Smooth muscle cell (in vitro differentiated cells): ENCODE measurements around the gene RANBP17. TPM values are rescaled to one million over a fixed set of nuclear protein-coding genes. Genes with fewer than 3 reads are reported as not detected.
"Not testable (repeated sequence)": the region's sequence is repeated elsewhere in the genome, so short reads cannot be mapped to it uniquely, and the experiment has no call there.

Source experiments
- DNase-seq: peaks from one replicate; lab custom pipeline; 2025; ENCODE audit not compliant: unreplicated experiment; lab: John Stamatoyannopoulos, UW
- H2AFZ ChIP-seq: fragments of 200-600 bp; sonication (generic); 2 replicates; pipeline ENCODE4 v1.6.0; 2016; ENCODE audit warnings: antibody characterized with exemption, low read depth, mild to moderate bottlenecking
- H3F3A ChIP-seq: fragments of 200-600 bp; sonication (generic); 2 replicates; pipeline ENCODE4 v1.6.0; 2017; ENCODE audit warnings: antibody characterized with exemption, low read depth
- H3K27ac ChIP-seq: fragments of 200-600 bp; sonication (generic); 2 replicates; pipeline ENCODE4 v1.5.1; 2016; ENCODE audit warnings: low read depth, mild to moderate bottlenecking
- H3K27me3 ChIP-seq: fragments of 200-600 bp; sonication (generic); 2 replicates; pipeline ENCODE4 v1.6.1; 2016; ENCODE audit warnings: low read depth, mild to moderate bottlenecking
- H3K36me3 ChIP-seq: fragments of 200-600 bp; sonication (generic); 2 replicates; pipeline ENCODE4 v1.5.1; 2016; ENCODE audit warnings: low read depth
- H3K4me1 ChIP-seq: fragments of 200-600 bp; sonication (generic); 2 replicates; pipeline ENCODE4 v1.5.1; 2016; ENCODE audit warnings: low read depth
- H3K4me2 ChIP-seq: fragments of 200-600 bp; sonication (generic); 2 replicates; pipeline ENCODE4 v1.6.0; 2016; ENCODE audit warnings: mild to moderate bottlenecking
- H3K4me3 ChIP-seq: fragments of 200-600 bp; sonication (generic); 2 replicates; pipeline ENCODE4 v1.5.1; 2016; ENCODE audit warnings: mild to moderate bottlenecking
- H3K79me2 ChIP-seq: fragments of 200-600 bp; sonication (generic); 2 replicates; pipeline ENCODE4 v1.6.0; 2016; ENCODE audit warnings: low read depth, mild to moderate bottlenecking
- H3K9ac ChIP-seq: fragments of 200-600 bp; sonication (generic); 2 replicates; pipeline ENCODE4 v1.6.0; 2016; ENCODE audit warnings: low read depth
- H3K9me3 ChIP-seq: fragments of 200-600 bp; sonication (generic); replicated peaks from 2 replicates; pipeline ENCODE4 v1.5.1; 2016; ENCODE audit warnings: low read depth
- H4K20me1 ChIP-seq: fragments of 200-600 bp; sonication (generic); 2 replicates; pipeline ENCODE4 v1.6.0; 2016; ENCODE audit warnings: low read depth
- whole genome bisulfite sequencing: methylation state at CpG from one replicate; pipeline ENCODE4 v1.1.7; 2016; ENCODE audit warnings: low lambda C conversion rate; 5-methylcytosine and 5-hydroxymethylcytosine counted together
- polyA plus RNA-seq: library from polyadenylated mRNA; unstranded; fragments of >200 nt; fragmentation: Nextera tagmentation; extraction: Ambion mirVana; gene quantifications from 2 replicates; pipeline ENCODE4 v1.2.1, GENCODE V29; 2016
- total RNA-seq: library from RNA; depleted of rRNA; stranded (reverse); fragments of >200 nt; gene quantifications from 2 replicates; pipeline ENCODE4 v1.2.3, GENCODE V29; 2014
- TF ChIP-seq, protein P1 (sequence below): fragments of 200-600 bp; sonication (generic); IDR thresholded peaks from 2 replicates; pipeline ENCODE4 v1.5.1; 2017; ENCODE audit warnings: borderline replicate concordance, mild to moderate bottlenecking, antibody characterized with exemption; ENCODE audit not compliant: insufficient read depth, poor library complexity, severe bottlenecking

Gene RANBP17
- total and polyA plus RNA-seq, 2 experiments from 2014 or later: 13.0 to 42.6 TPM

DNA sequence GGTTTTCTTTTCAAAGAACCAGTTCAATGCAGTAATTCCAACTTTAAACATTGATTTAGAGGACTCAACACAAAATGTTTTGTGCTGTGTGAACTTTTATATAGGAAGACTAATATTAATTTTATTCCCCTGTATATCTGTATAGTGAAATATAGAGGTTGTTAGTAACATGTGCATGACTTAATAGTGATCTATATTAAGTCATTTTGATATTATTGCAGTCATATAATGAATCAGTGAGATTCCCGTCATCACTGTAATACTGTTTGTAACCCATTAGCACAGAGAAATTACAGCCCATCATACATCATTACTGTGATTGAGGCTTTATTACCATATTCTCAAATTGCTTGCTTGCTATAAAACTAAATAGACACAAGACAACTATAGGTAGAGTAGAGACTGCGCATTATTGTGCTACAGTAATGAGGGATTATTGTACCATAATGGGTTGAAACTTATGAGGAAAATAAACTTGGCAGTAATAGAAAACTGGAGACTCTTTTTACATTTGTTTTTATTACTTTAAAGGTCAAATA lies 170.7 kb downstream of the RANBP17 start:
- Histone ChIP-seq H3K36me3 (peaks cover 3% of the 10 kb centered on the region), H3K4me3 (no peak overlapping the region), H4K20me1 (no peaks in the 10 kb centered on the region), H3K4me2 (no peak overlapping the region), H3K9me3 (no peaks in the 10 kb centered on the region), H3K27ac (no peak overlapping the region), H2AFZ (no peak overlapping the region), H3F3A (no peaks in the 10 kb centered on the region), H3K9ac (no peak overlapping the region), H3K4me1 (no peaks in the 10 kb centered on the region), H3K27me3 (no peaks in the 10 kb centered on the region), H3K79me2 (no peaks in the 10 kb centered on the region)
- WGBS: 99% methylated on average over 2 of the region's 2 CpGs
- no peak for DNase-seq
- TF ChIP-seq, protein P1, sequence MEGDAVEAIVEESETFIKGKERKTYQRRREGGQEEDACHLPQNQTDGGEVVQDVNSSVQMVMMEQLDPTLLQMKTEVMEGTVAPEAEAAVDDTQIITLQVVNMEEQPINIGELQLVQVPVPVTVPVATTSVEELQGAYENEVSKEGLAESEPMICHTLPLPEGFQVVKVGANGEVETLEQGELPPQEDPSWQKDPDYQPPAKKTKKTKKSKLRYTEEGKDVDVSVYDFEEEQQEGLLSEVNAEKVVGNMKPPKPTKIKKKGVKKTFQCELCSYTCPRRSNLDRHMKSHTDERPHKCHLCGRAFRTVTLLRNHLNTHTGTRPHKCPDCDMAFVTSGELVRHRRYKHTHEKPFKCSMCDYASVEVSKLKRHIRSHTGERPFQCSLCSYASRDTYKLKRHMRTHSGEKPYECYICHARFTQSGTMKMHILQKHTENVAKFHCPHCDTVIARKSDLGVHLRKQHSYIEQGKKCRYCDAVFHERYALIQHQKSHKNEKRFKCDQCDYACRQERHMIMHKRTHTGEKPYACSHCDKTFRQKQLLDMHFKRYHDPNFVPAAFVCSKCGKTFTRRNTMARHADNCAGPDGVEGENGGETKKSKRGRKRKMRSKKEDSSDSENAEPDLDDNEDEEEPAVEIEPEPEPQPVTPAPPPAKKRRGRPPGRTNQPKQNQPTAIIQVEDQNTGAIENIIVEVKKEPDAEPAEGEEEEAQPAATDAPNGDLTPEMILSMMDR: no peak

DNA sequence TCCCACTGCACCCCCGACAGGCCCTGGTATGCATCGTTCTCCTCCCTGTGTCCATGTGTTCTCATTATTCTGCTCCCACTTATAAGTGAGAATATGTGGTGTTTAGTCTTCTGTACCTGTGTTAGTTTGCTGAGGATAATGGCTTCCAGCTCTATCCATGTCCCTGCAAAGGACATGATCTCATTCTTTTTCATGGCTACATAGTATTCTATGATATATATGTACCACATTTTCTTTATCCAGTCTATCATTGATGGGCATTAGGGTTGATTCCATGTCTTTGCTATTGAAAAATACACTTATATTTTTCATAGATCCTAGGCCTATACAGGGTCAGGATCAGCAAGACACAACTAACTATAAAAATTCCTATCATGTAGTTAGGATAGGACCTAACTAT lies 180.1 kb downstream of the RANBP17 start:
- not testable (repeated sequence) for H3K27me3 ChIP-seq, DNase-seq, H3K4me3 ChIP-seq, H3K9ac ChIP-seq, H2AFZ ChIP-seq, H3K9me3 ChIP-seq, H3K79me2 ChIP-seq, H3F3A ChIP-seq, H4K20me1 ChIP-seq, H3K36me3 ChIP-seq, H3K4me2 ChIP-seq, H3K4me1 ChIP-seq, H3K27ac ChIP-seq
- 100% methylated on average over 2 of the region's 2 CpGs for WGBS

DNA sequence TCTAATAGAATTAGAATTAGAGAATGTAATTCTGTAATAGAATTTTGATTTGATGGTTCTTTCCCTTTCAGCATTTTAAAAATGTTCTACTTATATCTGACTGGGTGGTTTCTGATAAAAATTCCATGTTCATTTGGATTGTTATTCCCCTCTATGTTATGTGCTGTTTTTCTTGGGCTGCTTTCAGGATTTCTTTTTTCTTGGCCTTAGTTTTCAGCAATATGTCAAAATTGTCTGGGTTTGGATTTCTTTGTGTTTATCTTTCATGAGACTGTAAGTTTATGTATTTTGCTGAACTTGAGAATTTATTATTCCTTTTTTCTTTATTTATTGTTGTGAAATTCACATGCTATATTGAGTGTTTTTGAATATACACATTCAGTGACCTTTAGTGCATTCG lies 189.1 kb downstream of the RANBP17 start:
- H3K4me3 ChIP-seq: no peak overlapping the region
- no peaks in the 10 kb centered on the region for H3K79me2 ChIP-seq
- no peak overlapping the region for H2AFZ ChIP-seq
- no peak overlapping the region for H3K4me2 ChIP-seq
- H3K36me3 ChIP-seq: peaks cover 11% of the 10 kb centered on the region
- no peaks in the 10 kb centered on the region for H3K4me1 ChIP-seq
- H3F3A ChIP-seq: no peaks in the 10 kb centered on the region
- H3K9ac ChIP-seq: no peak overlapping the region
- no peak for DNase-seq
- no peaks in the 10 kb centered on the region for H4K20me1 ChIP-seq
- 100% methylated on average over 1 of the region's 1 CpG for WGBS
- H3K9me3 ChIP-seq: peaks cover 2% of the 10 kb centered on the region
- TF ChIP-seq, protein P1: no peak
- no peak overlapping the region for H3K27ac ChIP-seq
- H3K27me3 ChIP-seq: no peaks in the 10 kb centered on the region

DNA sequence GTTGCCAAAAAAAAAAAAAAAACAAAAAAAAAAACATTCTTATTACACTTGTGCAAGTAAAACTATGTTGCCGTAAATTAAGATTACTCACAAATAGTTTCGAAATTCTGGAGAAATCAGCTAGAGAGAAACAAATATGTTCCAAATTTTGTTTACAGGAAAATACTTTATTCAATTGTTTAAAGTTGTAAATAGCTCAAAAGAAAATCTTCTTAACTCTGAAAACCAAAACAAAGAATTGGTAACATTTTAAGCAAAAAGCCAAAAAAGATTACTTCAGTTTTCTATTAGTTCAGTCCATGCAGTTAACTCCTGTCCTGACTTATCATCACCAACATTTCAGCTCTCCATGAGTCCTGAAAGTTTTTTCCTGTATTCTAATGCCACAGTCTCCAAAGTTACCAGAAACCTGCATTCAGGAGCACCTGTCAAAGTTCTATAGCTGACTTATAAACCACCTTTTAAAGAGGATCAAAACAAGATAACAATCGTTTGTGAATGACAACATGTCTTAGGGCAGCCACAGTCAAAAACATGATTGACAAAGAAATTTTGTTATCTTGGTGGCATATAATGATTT lies 194.1 kb downstream of the RANBP17 start:
- Histone ChIP-seq H3K79me2 (no peaks in the 10 kb centered on the region), H3K27ac (no peak overlapping the region), H3K36me3 (peaks cover 9% of the 10 kb centered on the region), H2AFZ (no peak overlapping the region), H3F3A (no peaks in the 10 kb centered on the region), H3K4me3 (no peak overlapping the region), H3K4me2 (no peak overlapping the region), H3K9me3 (peaks cover 14% of the 10 kb centered on the region), H4K20me1 (no peaks in the 10 kb centered on the region), H3K27me3 (no peaks in the 10 kb centered on the region), H3K4me1 (no peaks in the 10 kb centered on the region), H3K9ac (no peak overlapping the region)
- no peak for DNase-seq
- 97% methylated on average over 3 of the region's 3 CpGs for WGBS
- TF ChIP-seq, protein P1: no peak
